NCI-H2227 (cell line): ENCODE measurements around the gene MAD2L1.
A peak's percentile ranks its signal among the peaks of the same experiment; 100 is the strongest.
"Not testable (repeated sequence)": the region's sequence is repeated elsewhere in the genome, so short reads cannot be mapped to it uniquely, and the experiment has no call there.

Experiments
- DNase-seq: peaks from one replicate; lab custom pipeline; 2025; ENCODE audit not compliant: unreplicated experiment; lab: John Stamatoyannopoulos, UW

MAD2L1 gene

GRCh38 chr4:120066517-120067340 is at the start of gene MAD2L1:
Gene MAD2L1 (minus strand): TSS chr4:120066848. CDS start chr4:120066734, 114 bp downstream.
- DNase-seq = peak; percentile 97

- DNase-seq = no peak
Measured at GRCh38 chr4:120111745-120112144, 45.1 kb upstream of the MAD2L1 start.

- no peak for DNase-seq
Measured at GRCh38 chr4:120109406-120109805, 42.8 kb upstream of the MAD2L1 start.

- DNase-seq = no peak
Measured at GRCh38 chr4:120105472-120105871, 38.8 kb upstream of the MAD2L1 start.

GRCh38 chr4:120096508-120097297 is 30.1 kb upstream of the MAD2L1 start:
- DNase-seq = no peak

- DNase-seq = no peak
Measured at GRCh38 chr4:120088507-120088906, 21.9 kb upstream of the MAD2L1 start.

GRCh38 chr4:120088066-120088465 is 21.4 kb upstream of the MAD2L1 start:
- not testable (repeated sequence) for DNase-seq

GRCh38 chr4:120085705-120086104 is 19.1 kb upstream of the MAD2L1 start:
- DNase-seq = no peak

GRCh38 chr4:120084327-120084726 is 17.7 kb upstream of the MAD2L1 start:
- DNase-seq = no peak

- no peak for DNase-seq
Measured at GRCh38 chr4:120083152-120083551, 16.5 kb upstream of the MAD2L1 start.

GRCh38 chr4:120082251-120082650 is 15.6 kb upstream of the MAD2L1 start:
- no peak for DNase-seq

GRCh38 chr4:120081726-120082125 is 15.1 kb upstream of the MAD2L1 start:
- DNase-seq = no peak

GRCh38 chr4:120080533-120080932 is 13.9 kb upstream of the MAD2L1 start:
- no peak for DNase-seq

- DNase-seq = no peak
Measured at GRCh38 chr4:120079839-120080520, 13.3 kb upstream of the MAD2L1 start.

- no peak for DNase-seq
Measured at GRCh38 chr4:120078216-120078615, 11.6 kb upstream of the MAD2L1 start.

GRCh38 chr4:120071192-120071795 is 4.6 kb upstream of the MAD2L1 start:
- peak; percentile 54 for DNase-seq

GRCh38 chr4:120070196-120070595 is 3.5 kb upstream of the MAD2L1 start:
- no peak for DNase-seq

GRCh38 chr4:120065974-120066516 is 603 bp downstream of the MAD2L1 start:
- DNase-seq = no peak

GRCh38 chr4:120064887-120065286 is 1.8 kb downstream of the MAD2L1 start:
- no peak for DNase-seq

GRCh38 chr4:120063711-120064110 is 2.9 kb downstream of the MAD2L1 start:
- not testable (repeated sequence) for DNase-seq

GRCh38 chr4:120062663-120063195 is 3.9 kb downstream of the MAD2L1 start:
- DNase-seq = no peak
